ENCODE data around the gene S1PR4. TPM values are rescaled to one million over a fixed set of nuclear protein-coding genes. Genes with fewer than 3 reads are reported as not detected.
A peak's percentile ranks its signal among the peaks of the same experiment; 100 is the strongest.

S1PR4 gene
- total and polyA plus RNA-seq, 2 of the 8 experiments (the other 6 are each of a cell fraction or from before 2014, with no cell fraction given) = not detected

DNA sequence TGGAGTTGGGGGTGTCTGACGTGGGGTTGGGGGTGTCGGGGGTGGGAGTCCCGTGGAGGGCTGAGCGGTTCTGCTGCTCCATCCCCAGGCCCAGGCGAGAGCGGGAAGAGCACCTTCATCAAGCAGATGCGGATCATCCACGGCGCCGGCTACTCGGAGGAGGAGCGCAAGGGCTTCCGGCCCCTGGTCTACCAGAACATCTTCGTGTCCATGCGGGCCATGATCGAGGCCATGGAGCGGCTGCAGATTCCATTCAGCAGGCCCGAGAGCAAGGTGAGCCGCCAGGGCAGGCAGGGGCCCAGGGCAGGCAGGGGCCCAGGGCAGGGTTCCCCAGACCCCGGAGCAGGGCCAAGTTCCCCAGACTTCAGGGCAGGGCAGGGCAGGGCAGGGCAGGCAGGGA, 30.1 kb upstream of the S1PR4 start:
- Histone ChIP-seq H3K4me2 (ENCODE audit: insufficient read depth in 1 of 2, low read depth in 2 of 2, low read length in 2 of 2) (no peak overlapping the region), H3K4ac (replicated peaks; ENCODE audit: insufficient read length, low read depth, low read length) (no peak overlapping the region), H4K20me1 (replicated peaks in 1 of 2; ENCODE audit: control insufficient read depth in 1 of 2, insufficient read depth in 2 of 2, low read length in 2 of 2) (peaks cover 0 to 7% of the 10 kb centered on the region in 2 experiments), H3K79me2 (ENCODE audit: control insufficient read depth in 1 of 2, insufficient read depth in 2 of 2, low read length in 2 of 2) (no peaks in the 10 kb centered on the region), H3K9me3 (ENCODE audit: insufficient read depth in 2 of 2, low read depth in 1 of 2, low read length in 1 of 2) (no peaks in the 10 kb centered on the region), H4K91ac (replicated peaks; ENCODE audit: insufficient read length, low read length) (peak overlapping the region; percentile 54), H2BK120ac (replicated peaks; ENCODE audit: low read depth, low read length) (no peak overlapping the region), H3K4me3 (ENCODE audit: extremely low read depth in 1 of 4, insufficient read depth in 2 of 4, low read depth in 3 of 4, low read length in 4 of 4) (no peak overlapping the region), H2BK15ac (ENCODE audit: low read length) (no peak overlapping the region), H3K27me3 (replicated peaks in 1 of 4; ENCODE audit: control insufficient read depth in 3 of 4, extremely low read depth in 1 of 4, insufficient read depth in 3 of 4, low read length in 3 of 4) (no peaks in the 10 kb centered on the region; a peak in 1 of 7 replicates), H2BK12ac (ENCODE audit: low read depth, low read length) (no peak overlapping the region), H2BK20ac (ENCODE audit: low read length) (no peak overlapping the region), H3K36me3 (ENCODE audit: control insufficient read depth in 2 of 4, insufficient read depth in 4 of 4, low read length in 3 of 4) (no peaks in the 10 kb centered on the region), H3K14ac (ENCODE audit: insufficient read length) (no peak overlapping the region), H2AK5ac (ENCODE audit: low read depth, low read length) (no peak overlapping the region), H2BK5ac (ENCODE audit: low read depth, low read length) (no peak overlapping the region), H4K8ac (ENCODE audit: extremely low read depth, insufficient read depth, low read length) (no peak overlapping the region), H3K27ac (ENCODE audit: low read depth, low read length) (no peak overlapping the region), H2AFZ (ENCODE audit: low read length) (no peak overlapping the region), H3K56ac (replicated peaks; ENCODE audit: insufficient read length, low read depth, low read length) (no peak overlapping the region), H3K18ac (ENCODE audit: extremely low read depth, low read length) (no peak overlapping the region), H3K23ac (ENCODE audit: insufficient read length) (no peak overlapping the region), H3K23me2 (ENCODE audit: low read depth, low read length) (peaks cover 4% of the 10 kb centered on the region; the same call in 1 of the 2 replicates), H3K4me1 (replicated peaks in 1 of 4; ENCODE audit: control insufficient read depth in 3 of 4, insufficient read depth in 4 of 4, low read length in 3 of 4) (peaks cover 0 to 5% (median 2%) of the 10 kb centered on the region in 4 experiments; a peak in 1 of 7 replicates), H3K9ac (replicated peaks in 1 of 4; ENCODE audit: extremely low read depth in 1 of 4, low read depth in 3 of 4, low read length in 3 of 4) (no peak overlapping the region), H4K5ac (ENCODE audit: insufficient read length, low read depth, low read length) (no peak overlapping the region), H3K79me1 (ENCODE audit: low read depth, low read length) (no peaks in the 10 kb centered on the region)
- DNase-seq (ENCODE audit: low read depth in 1 of 2, low spot score in 2 of 2) (no peak), FAIRE-seq (no peak)
- POLR2A ChIA-PET (ENCODE audit: partially characterized antibody) = no interaction called here
- CTCF ChIA-PET (ENCODE audit: partially characterized antibody) = interaction anchor here (1.8 to 12.0 kb wide), 2 partner anchors 10 to 20 kb away, joined by 9 to 166 read pairs; no protein-coding TSS in a partner anchor
- WGBS, 2 experiments (ENCODE audit: extremely low coverage in 1 of 2, insufficient coverage in 1 of 2, insufficient read length in 1 of 2, insufficient replicate concordance in 2 of 2, low coverage in 1 of 2, low lambda C conversion rate in 2 of 2, missing lambda C conversion rate in 1 of 2) = 93% methylated on average over 17 of the region's 20 CpGs; no CpG with 5 or more reads in 1 of the 2 experiments
- no peak for TF ChIP-seq CTBP2 (IDR thresholded peaks at IDR 0.05; ENCODE audit: borderline replicate concordance, insufficient read depth, insufficient read length, low read length)
- no peak for TF ChIP-seq NANOG (IDR thresholded peaks at IDR 0.05; ENCODE audit: insufficient read depth, low read depth, low read length, poor library complexity, severe bottlenecking)
- no peak for TF ChIP-seq POU5F1 (IDR thresholded peaks at IDR 0.05; ENCODE audit: low read depth, low read length)
- TF ChIP-seq RXRA (IDR thresholded peaks at IDR 0.05; ENCODE audit: insufficient read depth, low read depth, low read length) = no peak
- TF ChIP-seq, protein P1, sequence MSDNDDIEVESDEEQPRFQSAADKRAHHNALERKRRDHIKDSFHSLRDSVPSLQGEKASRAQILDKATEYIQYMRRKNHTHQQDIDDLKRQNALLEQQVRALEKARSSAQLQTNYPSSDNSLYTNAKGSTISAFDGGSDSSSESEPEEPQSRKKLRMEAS (IDR thresholded peaks at IDR 0.05) = no peak
- TF ChIP-seq, protein P2, sequence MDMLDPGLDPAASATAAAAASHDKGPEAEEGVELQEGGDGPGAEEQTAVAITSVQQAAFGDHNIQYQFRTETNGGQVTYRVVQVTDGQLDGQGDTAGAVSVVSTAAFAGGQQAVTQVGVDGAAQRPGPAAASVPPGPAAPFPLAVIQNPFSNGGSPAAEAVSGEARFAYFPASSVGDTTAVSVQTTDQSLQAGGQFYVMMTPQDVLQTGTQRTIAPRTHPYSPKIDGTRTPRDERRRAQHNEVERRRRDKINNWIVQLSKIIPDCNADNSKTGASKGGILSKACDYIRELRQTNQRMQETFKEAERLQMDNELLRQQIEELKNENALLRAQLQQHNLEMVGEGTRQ (IDR thresholded peaks at IDR 0.05; ENCODE audit: low read length) = no peak
- no peak for TF ChIP-seq GABPA (IDR thresholded peaks at IDR 0.05; ENCODE audit: borderline replicate concordance, insufficient read depth, low read length)
- TF ChIP-seq JUN (IDR thresholded peaks at IDR 0.05; ENCODE audit: low read depth, low read length) = no peak
- TF ChIP-seq, protein P3, sequence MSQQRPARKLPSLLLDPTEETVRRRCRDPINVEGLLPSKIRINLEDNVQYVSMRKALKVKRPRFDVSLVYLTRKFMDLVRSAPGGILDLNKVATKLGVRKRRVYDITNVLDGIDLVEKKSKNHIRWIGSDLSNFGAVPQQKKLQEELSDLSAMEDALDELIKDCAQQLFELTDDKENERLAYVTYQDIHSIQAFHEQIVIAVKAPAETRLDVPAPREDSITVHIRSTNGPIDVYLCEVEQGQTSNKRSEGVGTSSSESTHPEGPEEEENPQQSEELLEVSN (IDR thresholded peaks at IDR 0.05) = no peak
